OCI-LY7 (cell line): ENCODE data around the gene KCNMB2.

ENCODE experiments used
- EZH2phosphoT487 ChIP-seq: fragments of 200-600 bp; sonication (generic); IDR thresholded peaks from 2 replicates; pipeline ENCODE4 v1.6.1; 2018; ENCODE audit warnings: low read depth, borderline replicate concordance, mild to moderate bottlenecking, mixed run types, antibody characterized with exemption, low read length, moderate library complexity, mixed read lengths
- TF ChIP-seq, protein P1 (sequence below): fragments of 200-600 bp; sonication (generic); conservative IDR thresholded peaks from 2 replicates; pipeline ENCODE4 v1.5.1; 2014; ENCODE audit warnings: mild to moderate bottlenecking, antibody characterized with exemption, low read length, moderate library complexity, mixed read lengths

DNA sequence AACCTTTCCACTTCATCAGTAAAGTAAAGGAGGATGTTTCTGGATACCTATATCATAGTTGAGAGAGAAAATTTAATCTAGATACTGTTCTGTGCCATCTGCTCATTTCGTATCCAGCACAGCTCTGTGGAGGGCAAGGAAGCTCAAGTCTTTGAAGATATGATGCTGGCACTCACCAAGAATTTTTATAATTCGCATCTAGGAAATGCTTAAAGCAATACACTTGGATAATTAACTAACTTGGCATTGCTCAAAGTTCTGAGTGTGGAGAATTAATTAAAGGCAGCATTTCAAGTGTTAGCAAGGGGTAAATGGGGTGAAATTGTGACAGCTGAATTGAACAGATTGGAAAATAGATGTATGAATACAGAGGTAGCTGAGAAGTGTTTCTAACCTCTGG, 213.2 kb downstream of the KCNMB2 start:
- TF ChIP-seq, protein P1, sequence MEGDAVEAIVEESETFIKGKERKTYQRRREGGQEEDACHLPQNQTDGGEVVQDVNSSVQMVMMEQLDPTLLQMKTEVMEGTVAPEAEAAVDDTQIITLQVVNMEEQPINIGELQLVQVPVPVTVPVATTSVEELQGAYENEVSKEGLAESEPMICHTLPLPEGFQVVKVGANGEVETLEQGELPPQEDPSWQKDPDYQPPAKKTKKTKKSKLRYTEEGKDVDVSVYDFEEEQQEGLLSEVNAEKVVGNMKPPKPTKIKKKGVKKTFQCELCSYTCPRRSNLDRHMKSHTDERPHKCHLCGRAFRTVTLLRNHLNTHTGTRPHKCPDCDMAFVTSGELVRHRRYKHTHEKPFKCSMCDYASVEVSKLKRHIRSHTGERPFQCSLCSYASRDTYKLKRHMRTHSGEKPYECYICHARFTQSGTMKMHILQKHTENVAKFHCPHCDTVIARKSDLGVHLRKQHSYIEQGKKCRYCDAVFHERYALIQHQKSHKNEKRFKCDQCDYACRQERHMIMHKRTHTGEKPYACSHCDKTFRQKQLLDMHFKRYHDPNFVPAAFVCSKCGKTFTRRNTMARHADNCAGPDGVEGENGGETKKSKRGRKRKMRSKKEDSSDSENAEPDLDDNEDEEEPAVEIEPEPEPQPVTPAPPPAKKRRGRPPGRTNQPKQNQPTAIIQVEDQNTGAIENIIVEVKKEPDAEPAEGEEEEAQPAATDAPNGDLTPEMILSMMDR, result no peak
- TF ChIP-seq EZH2phosphoT487, result no peak
